DMS 273 (cell line): ENCODE data around the gene RABEP2.

Experiments
- DNase-seq: peaks from one replicate; lab custom pipeline; 2025; ENCODE audit not compliant: unreplicated experiment; lab: John Stamatoyannopoulos, UW

The RABEP2 gene

DNA sequence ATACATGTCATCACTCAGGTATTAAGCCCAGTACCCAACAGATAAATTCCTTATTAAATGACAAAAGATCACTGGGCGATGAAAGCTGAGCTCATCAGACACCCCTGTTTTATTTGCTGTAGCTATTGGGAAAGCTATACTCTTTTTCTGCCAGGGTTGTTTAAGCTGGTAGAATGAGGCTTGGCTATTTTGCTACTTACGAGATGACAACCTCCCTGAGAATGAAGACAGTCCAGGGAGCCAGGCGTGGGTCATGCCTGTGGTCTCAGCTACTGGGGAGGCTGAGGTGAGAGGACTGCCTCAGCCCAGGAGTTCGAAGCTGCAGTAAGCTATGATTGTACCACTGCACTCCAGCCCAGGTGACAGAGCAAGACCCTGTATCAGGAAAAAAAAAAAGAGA, 65.7 kb downstream of the RABEP2 start:
- no peak for DNase-seq

DNA sequence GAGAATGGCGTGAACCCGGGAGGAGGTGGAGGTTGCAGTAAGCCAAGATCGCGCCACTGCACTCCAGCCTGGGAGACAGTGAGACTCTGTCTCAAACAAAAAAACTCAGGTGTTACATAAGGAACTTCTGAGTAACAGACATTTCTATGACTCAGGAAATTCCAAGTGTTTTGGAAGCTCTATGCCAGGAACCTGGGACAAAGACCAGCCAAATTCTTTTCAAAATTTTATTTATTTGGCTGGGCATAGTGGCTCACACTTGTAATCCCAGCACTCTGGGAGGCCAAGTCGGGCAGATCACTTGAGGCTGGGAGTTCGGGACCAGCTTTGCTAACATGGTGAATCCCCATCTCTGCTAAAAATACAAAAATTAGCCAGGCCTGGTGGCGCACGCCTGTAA, 66.6 kb downstream of the RABEP2 start:
- no peak for DNase-seq
